ENCODE data around the gene TDRD6. TPM values are rescaled to one million over a fixed set of nuclear protein-coding genes. Genes with fewer than 3 reads are reported as not detected.

Gene TDRD6
- total and polyA plus RNA-seq, 10 of the 15 experiments (the other 5 are each of a cell fraction or from before 2014, with no cell fraction given) = not detected

- Histone ChIP-seq H3K4me1 (ENCODE audit: control insufficient read depth, insufficient read depth, low read length) (no peaks in the 10 kb centered on the region), H3K27me3 (replicated peaks in 1 of 2; ENCODE audit: control insufficient read depth in 2 of 2, insufficient read depth in 2 of 2, low read length in 1 of 2) (peaks cover 2 to 13% of the 10 kb centered on the region in 2 experiments), H4K20me1 (ENCODE audit: control insufficient read depth, insufficient read depth) (no peaks in the 10 kb centered on the region), H3K79me2 (ENCODE audit: control insufficient read depth, insufficient read depth, low read length) (no peaks in the 10 kb centered on the region), H3K9ac (ENCODE audit: control insufficient read depth, insufficient read depth, low read length) (no peak overlapping the region), H3K4me2 (ENCODE audit: control insufficient read depth, insufficient read depth) (no peak overlapping the region), H3K36me3 (ENCODE audit: control insufficient read depth in 2 of 2, insufficient read depth in 2 of 2, low read length in 1 of 2) (no peaks in the 10 kb centered on the region), H2AFZ (ENCODE audit: control insufficient read depth, low read depth, low read length) (no peak overlapping the region), H3K9me3 (replicated peaks; ENCODE audit: control insufficient read depth, insufficient read depth, low read length) (no peaks in the 10 kb centered on the region), H3K27ac (ENCODE audit: control insufficient read depth, insufficient read depth) (no peak overlapping the region), H3K4me3 (no peak overlapping the region)
- in situ Hi-C loops (cut with MboI) = no loop called here
- 63% methylated on average over 1 of the region's 1 CpG for WGBS (ENCODE audit: insufficient coverage, insufficient replicate concordance, low lambda C conversion rate, missing lambda C conversion rate)
- DNase-seq (ENCODE audit: low read depth, low spot score) (no peak), ATAC-seq (no peak), FAIRE-seq (no peak)
- SMC1A ChIA-PET (ENCODE audit: uncharacterized antibody, unreplicated experiment) = no interaction called here
- intact Hi-C loops (cut with micrococcal nuclease; ENCODE audit: unreplicated experiment) = no loop called here
- POLR2A ChIA-PET = no interaction called here
- CTCF ChIA-PET = interaction anchor here (0.6 kb wide), 1 partner anchor 96 kb away, joined by 3 read pairs; no protein-coding TSS in a partner anchor
- BruUV-seq (replicated peaks) = no TSS peak
- RAD21 ChIA-PET (ENCODE audit: unreplicated experiment) = no interaction called here
- no peak for TF ChIP-seq ZBTB4 (CRISPR knock-in tag; IDR thresholded peaks at IDR 0.05)
- no peak for TF ChIP-seq CUX1 (IDR thresholded peaks at IDR 0.05; ENCODE audit: insufficient replicate concordance, low read depth, low read length)
- no peak for TF ChIP-seq ZNF274 (IDR thresholded peaks at IDR 0.05; ENCODE audit: insufficient read depth, insufficient read length)
- no peak for TF ChIP-seq ATF7 (IDR thresholded peaks at IDR 0.05; ENCODE audit: low read depth)
- no peak for TF ChIP-seq MYC (IDR thresholded peaks at IDR 0.05; ENCODE audit: insufficient read depth, insufficient read length, insufficient replicate concordance, low read length, severe bottlenecking)
- no peak for TF ChIP-seq ZNF217 (IDR thresholded peaks at IDR 0.05)
- no peak for TF ChIP-seq MAX (IDR thresholded peaks at IDR 0.05; ENCODE audit: low read depth, low read length)
- no peak for TF ChIP-seq HCFC1 (IDR thresholded peaks at IDR 0.05; ENCODE audit: low read length)
- TF ChIP-seq CHD4 (IDR thresholded peaks at IDR 0.05) = no peak
- no peak for TF ChIP-seq REST (IDR thresholded peaks at IDR 0.05; ENCODE audit: low read depth, low read length)
- no peak for TF ChIP-seq NFYA (IDR thresholded peaks at IDR 0.05; ENCODE audit: borderline replicate concordance, low read depth, low read length)
- no peak for TF ChIP-seq SMAD5 (IDR thresholded peaks at IDR 0.05; ENCODE audit: low read depth)
- TF ChIP-seq FOXK2 (IDR thresholded peaks at IDR 0.05) = no peak
- no peak for TF ChIP-seq SREBF2 (IDR thresholded peaks at IDR 0.05; ENCODE audit: low read length)
Observed at GRCh38 chr6:46651006-46651405, 36.7 kb upstream of the TDRD6 start.
